Large intestine (tissue), 12 donors: ENCODE measurements around the gene OPRM1. TPM values are rescaled to one million over a fixed set of nuclear protein-coding genes. Genes with fewer than 3 reads are reported as not detected.

Experiments
- DNase-seq, 2 donors: peaks; one replicate each; pipeline versions ENCODE4 v3.0.0 to v3.0.0-alpha.2; 2013
- H3K27ac ChIP-seq: one replicate; pipeline ENCODE4 v1.5.1; 2013; ENCODE audit warnings: low read length
- H3K27me3 ChIP-seq: 2 replicates; pipeline ENCODE4 v1.6.1; 2013; ENCODE audit warnings: low read length; ENCODE audit not compliant: control insufficient read depth, insufficient read depth
- H3K36me3 ChIP-seq: 2 replicates; pipeline ENCODE4 v1.6.1; 2013; ENCODE audit warnings: low read length; ENCODE audit not compliant: control insufficient read depth, insufficient read depth
- H3K4me1 ChIP-seq: one replicate; pipeline ENCODE4 v1.6.1; 2013; ENCODE audit warnings: low read length; ENCODE audit not compliant: control insufficient read depth, insufficient read depth
- H3K4me3 ChIP-seq: one replicate; pipeline ENCODE4 v1.5.1; 2013; ENCODE audit warnings: low read length
- H3K9me3 ChIP-seq: one replicate; pipeline ENCODE4 v1.6.1; 2013; ENCODE audit warnings: mild to moderate bottlenecking, low read depth, low read length, moderate library complexity; ENCODE audit not compliant: control insufficient read depth
- WGBS: methylation state at CpG from one replicate; pipeline ENCODE4 v1.1.5; 2013; ENCODE audit warnings: low lambda C conversion rate; ENCODE audit not compliant: insufficient coverage; 5-methylcytosine and 5-hydroxymethylcytosine counted together
- long read RNA-seq, 11 donors: transcript quantifications; one replicate each; lab custom pipeline, GENCODE V29; 2026
- polyA plus RNA-seq: library from polyadenylated mRNA; unstranded; fragments of 120-200 nt; gene quantifications from one replicate; pipeline ENCODE4 v1.2.1, GENCODE V29; 2013

OPRM1 gene
- polyA plus RNA-seq: 0.67 TPM
- long read RNA-seq, donor 1: 0 reads
- long read RNA-seq, donor 2, partial matches to known transcripts: 0 of 1 reads
- long read RNA-seq, donor 2, other reads (novel, unspliced or antisense): 0 of 1 reads
- long read RNA-seq, donor 3: 0 reads
- long read RNA-seq, donor 4: 0 reads
- long read RNA-seq, donor 5: 0 reads
- long read RNA-seq, donor 6: 0 reads
- long read RNA-seq, donor 7: 0 reads
- long read RNA-seq, donor 8: 0 reads
- long read RNA-seq, donor 9: 0 reads
- long read RNA-seq, donor 10: 0 reads
- long read RNA-seq, donor 11: 0 reads

GRCh38 chr6:154039231-154039842, at the start of gene OPRM1:
TSS of gene OPRM1 (plus strand) at chr6:154039240. CDS start at chr6:154039545, 305 bp downstream.
- H3K27ac ChIP-seq: no peak within 1 kb of the TSS
- peak; percentile 7 to 27 for DNase-seq
- H3K9me3 ChIP-seq: no peaks in the 10 kb centered on the region
- no CpG with 5 or more reads among the region's 38 CpGs for WGBS
- H3K4me1 ChIP-seq: no peaks in the 10 kb centered on the region
- peaks cover 12% of the 10 kb centered on the region for H3K27me3 ChIP-seq
- H3K36me3 ChIP-seq: no peaks in the 10 kb centered on the region
- H3K4me3 ChIP-seq: peak within 1 kb of the TSS; percentile 7

- Histone ChIP-seq H3K4me3 (no peak overlapping the region), H3K9me3 (no peaks in the 10 kb centered on the region), H3K27me3 (no peaks in the 10 kb centered on the region), H3K27ac (no peak overlapping the region), H3K36me3 (no peaks in the 10 kb centered on the region), H3K4me1 (no peaks in the 10 kb centered on the region)
- DNase-seq: peak in 1 of 2 donors; percentile 6
- no CpG with 5 or more reads among the region's 1 CpG for WGBS
These were observed 49.1 kb upstream of the OPRM1 start for GRCh38 chr6:153989989-153990388.

- H3K9me3 ChIP-seq: no peaks in the 10 kb centered on the region
- no peak overlapping the region for H3K27ac ChIP-seq
- 94% methylated on average over 2 of the region's 3 CpGs for WGBS
- H3K27me3 ChIP-seq: no peaks in the 10 kb centered on the region
- no peak for DNase-seq
- no peak overlapping the region for H3K4me3 ChIP-seq
- H3K4me1 ChIP-seq: no peaks in the 10 kb centered on the region
- no peaks in the 10 kb centered on the region for H3K36me3 ChIP-seq
These were observed 45.0 kb upstream of the OPRM1 start for GRCh38 chr6:153994004-153994403.

DNA sequence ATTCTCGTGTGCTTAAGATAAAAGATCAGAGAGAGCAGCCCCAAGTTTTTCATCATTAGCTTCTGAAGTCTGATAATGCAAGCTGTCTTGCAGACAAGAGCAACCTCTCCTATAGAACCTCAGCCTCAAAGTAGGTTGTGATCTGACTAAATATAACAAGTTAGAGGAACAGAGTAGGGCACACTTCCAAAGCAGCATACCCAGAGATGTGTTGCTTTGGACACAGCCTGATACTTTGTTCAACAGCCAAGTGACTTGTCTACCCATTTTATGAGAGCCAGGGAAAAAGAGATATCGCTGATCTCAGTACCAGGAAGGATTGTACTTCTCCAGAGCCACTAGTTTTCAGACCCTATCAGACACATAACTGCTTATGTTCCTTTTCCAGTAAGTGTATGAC, 44.2 kb upstream of the OPRM1 start:
- Histone ChIP-seq H3K4me3 (no peak overlapping the region), H3K27ac (no peak overlapping the region), H3K4me1 (no peaks in the 10 kb centered on the region), H3K36me3 (no peaks in the 10 kb centered on the region), H3K27me3 (no peaks in the 10 kb centered on the region), H3K9me3 (no peaks in the 10 kb centered on the region)
- DNase-seq: no peak
- no CpG with 5 or more reads among the region's 2 CpGs for WGBS

DNA sequence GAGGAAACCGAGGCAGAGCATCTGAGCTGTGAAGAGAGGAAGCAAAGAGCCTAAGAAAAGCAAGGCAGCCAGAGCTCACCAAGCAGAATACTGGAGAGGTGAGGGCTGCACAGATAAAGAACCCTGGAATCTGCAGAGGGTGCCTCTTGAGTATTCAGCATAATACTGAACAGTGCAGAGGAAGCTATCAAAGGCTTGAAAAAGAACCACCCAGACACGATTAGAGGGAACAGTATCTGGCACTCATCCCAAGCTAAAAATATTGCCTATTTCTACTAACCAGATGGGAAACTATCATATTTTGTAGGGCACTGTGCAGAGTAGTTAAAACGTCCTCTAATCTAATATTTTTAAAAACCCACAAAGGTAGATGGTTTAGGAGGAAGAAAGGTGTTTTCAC, 41.8 kb upstream of the OPRM1 start:
- H3K27ac ChIP-seq: no peak overlapping the region
- no peaks in the 10 kb centered on the region for H3K27me3 ChIP-seq
- H3K4me3 ChIP-seq: no peak overlapping the region
- DNase-seq: no peak
- 38% methylated on average over 2 of the region's 3 CpGs for WGBS
- H3K9me3 ChIP-seq: no peaks in the 10 kb centered on the region
- H3K4me1 ChIP-seq: no peaks in the 10 kb centered on the region
- H3K36me3 ChIP-seq: no peaks in the 10 kb centered on the region

DNA sequence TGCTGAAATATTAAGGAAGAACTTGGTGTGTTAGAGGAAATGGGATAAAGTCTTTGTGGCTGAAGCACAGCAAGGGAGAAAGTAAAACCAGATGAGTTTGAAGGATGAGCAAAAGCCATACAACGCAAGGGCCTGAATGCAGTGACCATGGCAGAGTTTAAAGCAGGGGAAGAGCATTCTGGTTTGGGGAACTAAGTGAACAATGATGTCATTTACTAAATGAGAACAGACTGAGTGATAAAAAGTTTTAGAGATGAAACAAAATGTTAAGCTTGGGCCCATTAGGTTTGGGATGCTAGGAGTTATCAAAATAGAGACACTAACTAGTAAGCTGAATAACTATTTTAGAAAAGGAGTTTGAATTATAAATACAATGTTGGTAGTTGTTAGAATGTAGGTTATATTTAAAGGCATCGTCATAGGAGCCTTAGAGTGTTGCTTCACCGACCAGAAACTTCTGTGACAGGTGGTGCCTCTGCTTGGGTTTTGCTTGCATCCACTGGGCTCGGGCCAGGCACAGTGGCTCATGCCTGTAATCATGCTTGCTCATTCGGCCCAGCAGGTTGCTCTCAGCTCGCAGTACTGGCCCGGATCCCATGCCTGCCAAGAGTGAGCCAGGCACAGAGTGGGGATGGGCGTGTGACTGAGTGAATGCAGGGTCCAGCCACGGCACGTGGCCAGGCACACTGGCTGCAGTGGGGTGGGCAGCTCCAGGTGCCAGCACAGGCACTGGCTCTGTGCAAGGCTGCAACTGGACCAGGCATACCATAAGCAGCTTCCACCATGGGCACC, 37.4 kb upstream of the OPRM1 start:
- no peak overlapping the region for H3K27ac ChIP-seq
- DNase-seq: no peak
- WGBS: no CpG with 5 or more reads among the region's 10 CpGs
- H3K9me3 ChIP-seq: no peaks in the 10 kb centered on the region
- no peaks in the 10 kb centered on the region for H3K4me1 ChIP-seq
- no peak overlapping the region for H3K4me3 ChIP-seq
- no peaks in the 10 kb centered on the region for H3K27me3 ChIP-seq
- H3K36me3 ChIP-seq: no peaks in the 10 kb centered on the region

DNA sequence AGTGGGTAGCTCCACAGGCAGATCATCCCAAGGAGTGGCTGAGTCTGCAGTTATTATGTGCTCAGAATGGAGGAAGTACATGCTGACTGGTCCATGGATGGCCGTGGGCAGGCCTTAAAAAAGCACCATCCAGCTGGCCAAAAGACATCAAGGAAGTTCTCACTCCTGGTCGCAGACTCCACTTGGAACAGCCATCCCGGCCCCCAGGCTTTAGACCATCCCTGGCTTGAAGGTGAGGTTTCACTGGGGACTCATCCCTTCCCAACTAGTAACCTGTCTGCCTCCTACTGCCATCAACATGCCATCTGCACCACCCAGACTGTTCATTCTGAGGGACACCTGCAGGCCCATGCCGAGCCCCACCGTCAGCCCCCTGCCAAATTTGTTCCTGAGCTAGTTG, 36.1 kb upstream of the OPRM1 start:
- Histone ChIP-seq H3K9me3 (no peaks in the 10 kb centered on the region), H3K36me3 (no peaks in the 10 kb centered on the region), H3K27me3 (no peaks in the 10 kb centered on the region), H3K4me3 (no peak overlapping the region), H3K4me1 (no peaks in the 10 kb centered on the region), H3K27ac (no peak overlapping the region)
- DNase-seq: no peak
- no CpG with 5 or more reads among the region's 5 CpGs for WGBS

- no peak for DNase-seq
- Histone ChIP-seq H3K9me3 (no peaks in the 10 kb centered on the region), H3K4me1 (no peaks in the 10 kb centered on the region), H3K27me3 (no peaks in the 10 kb centered on the region), H3K36me3 (no peaks in the 10 kb centered on the region), H3K4me3 (no peak overlapping the region), H3K27ac (no peak overlapping the region)
- no CpG with 5 or more reads among the region's 1 CpG for WGBS
These were observed 28.7 kb upstream of the OPRM1 start for GRCh38 chr6:154010371-154010770.

- H3K4me1 ChIP-seq: no peaks in the 10 kb centered on the region
- H3K27ac ChIP-seq: no peak overlapping the region
- no peak overlapping the region for H3K4me3 ChIP-seq
- 60% methylated on average over 1 of the region's 2 CpGs for WGBS
- H3K36me3 ChIP-seq: no peaks in the 10 kb centered on the region
- no peaks in the 10 kb centered on the region for H3K9me3 ChIP-seq
- no peaks in the 10 kb centered on the region for H3K27me3 ChIP-seq
- DNase-seq: no peak
These were observed 26.2 kb upstream of the OPRM1 start for GRCh38 chr6:154012852-154013251.

GRCh38 chr6:154017786-154018185, 21.3 kb upstream of the OPRM1 start:
- no peaks in the 10 kb centered on the region for H3K36me3 ChIP-seq
- DNase-seq: no peak
- H3K9me3 ChIP-seq: no peaks in the 10 kb centered on the region
- no CpG with 5 or more reads among the region's 3 CpGs for WGBS
- H3K4me3 ChIP-seq: no peak overlapping the region
- no peak overlapping the region for H3K27ac ChIP-seq
- no peaks in the 10 kb centered on the region for H3K27me3 ChIP-seq
- H3K4me1 ChIP-seq: no peaks in the 10 kb centered on the region
